ENCODE results near the gene MBD2. TPM values are rescaled to one million over a fixed set of nuclear protein-coding genes. Genes with fewer than 3 reads are reported as not detected.

Gene MBD2
- total RNA-seq, 2 experiments from 2014 or later, result 134 to 143 TPM

GRCh38 chr18:54169431-54170403 is 54.8 kb downstream of the MBD2 start:
- Mint-ChIP-seq H3K27ac (no peak overlapping the region), H3K9me3 (ENCODE audit: low read depth) (no peaks in the 10 kb centered on the region), H3K4me1 (peaks cover 20% of the 10 kb centered on the region), H3K36me3 (ENCODE audit: low read depth) (peaks cover 11% of the 10 kb centered on the region), H3K27me3 (no peaks in the 10 kb centered on the region), H3K4me3 (no peak overlapping the region)
- no peak for DNase-seq
- ATAC-seq, result no peak
- CTCF ChIA-PET, result interaction anchor here (1.6 kb wide), 1 partner anchor 18 kb away, joined by 3 read pairs; no protein-coding TSS in a partner anchor
- intact Hi-C loops (cut with DNase I, micrococcal nuclease), result no loop called here
- POLR2A ChIA-PET, result no interaction called here

GRCh38 chr18:54165450-54165849 is 59.0 kb downstream of the MBD2 start:
- peaks cover 34% of the 10 kb centered on the region for H3K36me3 Mint-ChIP-seq (ENCODE audit: low read depth)

GRCh38 chr18:54163453-54163852 is 61.0 kb downstream of the MBD2 start:
- no peak for DNase-seq
- H3K9me3 Mint-ChIP-seq (ENCODE audit: low read depth), result no peaks in the 10 kb centered on the region
- ChIA-PET CTCF (interaction anchor here (0.6 to 2.3 kb wide), 5 partner anchors 11 to 253 kb away, joined by 3 to 7 read pairs (median 7); partner anchors contain the start of genes C18orf54 and STARD6), POLR2A (interaction anchor here (1.3 kb wide), 1 partner anchor 14 kb away, joined by 3 read pairs; no protein-coding TSS in a partner anchor)
- intact Hi-C loops (cut with DNase I, micrococcal nuclease), result loop anchor here (1.0 to 5.0 kb wide), 3 partner anchors 14 to 124 kb away; no protein-coding TSS in a partner anchor
- no peak overlapping the region for H3K4me3 Mint-ChIP-seq
- no peaks in the 10 kb centered on the region for H3K27me3 Mint-ChIP-seq
- H3K27ac Mint-ChIP-seq, result peak overlapping the region; percentile 76
- peaks cover 50% of the 10 kb centered on the region for H3K36me3 Mint-ChIP-seq (ENCODE audit: low read depth)
- ATAC-seq, result peak; percentile 96
- H3K4me1 Mint-ChIP-seq, result peaks cover 24% of the 10 kb centered on the region

More at GRCh38 chr18:54165450-54165849, 59.0 kb downstream of the MBD2 start:
- no peak for ATAC-seq
- ChIA-PET CTCF (interaction anchor here (1.6 to 2.3 kb wide), 2 partner anchors 9 to 16 kb away, joined by 4 to 7 read pairs; no protein-coding TSS in a partner anchor), POLR2A (no interaction called here)
- no peak for DNase-seq
- Mint-ChIP-seq H3K4me1 (peaks cover 24% of the 10 kb centered on the region), H3K9me3 (ENCODE audit: low read depth) (no peaks in the 10 kb centered on the region), H3K4me3 (no peak overlapping the region), H3K27me3 (no peaks in the 10 kb centered on the region), H3K27ac (no peak overlapping the region)
- intact Hi-C loops (cut with DNase I, micrococcal nuclease), result no loop called here

GRCh38 chr18:54162431-54162830 is 62.0 kb downstream of the MBD2 start:
- ChIA-PET CTCF (interaction anchor here (0.9 to 2.3 kb wide), 3 partner anchors 11 to 108 kb away, joined by 4 to 7 read pairs (median 7); no protein-coding TSS in a partner anchor), POLR2A (no interaction called here)
- DNase-seq, result no peak
- Mint-ChIP-seq H3K9me3 (ENCODE audit: low read depth) (no peaks in the 10 kb centered on the region), H3K36me3 (ENCODE audit: low read depth) (peaks cover 60% of the 10 kb centered on the region), H3K4me1 (peaks cover 24% of the 10 kb centered on the region), H3K4me3 (no peak overlapping the region), H3K27me3 (no peaks in the 10 kb centered on the region), H3K27ac (no peak overlapping the region)
- intact Hi-C loops (cut with DNase I, micrococcal nuclease), result loop anchor here in 1 of 2 experiments (5.0 kb wide), 1 partner anchor 125 kb away; no protein-coding TSS in a partner anchor
- no peak for ATAC-seq

- ATAC-seq (no peak), DNase-seq (no peak)
- intact Hi-C loops (cut with DNase I, micrococcal nuclease), result loop anchor here in 1 of 2 experiments (5.0 kb wide), 1 partner anchor 126 kb away; no protein-coding TSS in a partner anchor
- no peaks in the 10 kb centered on the region for H3K27me3 Mint-ChIP-seq
- CTCF ChIA-PET, result interaction anchor here (0.9 kb wide), 1 partner anchor 16 kb away, joined by 3 read pairs; no protein-coding TSS in a partner anchor
- peaks cover 24% of the 10 kb centered on the region for H3K4me1 Mint-ChIP-seq
- POLR2A ChIA-PET, result no interaction called here
- H3K4me3 Mint-ChIP-seq, result no peak overlapping the region
- no peak overlapping the region for H3K27ac Mint-ChIP-seq
- no peaks in the 10 kb centered on the region for H3K9me3 Mint-ChIP-seq (ENCODE audit: low read depth)
- peaks cover 58% of the 10 kb centered on the region for H3K36me3 Mint-ChIP-seq (ENCODE audit: low read depth)
These were observed 63.2 kb downstream of the MBD2 start for GRCh38 chr18:54161267-54161666.

GRCh38 chr18:54159906-54160305 is 64.6 kb downstream of the MBD2 start:
- ATAC-seq, result no peak
- no peaks in the 10 kb centered on the region for H3K27me3 Mint-ChIP-seq
- CTCF ChIA-PET, result interaction anchor here (0.7 kb wide), 1 partner anchor 37 kb away, joined by 3 read pairs; no protein-coding TSS in a partner anchor
- no peak for DNase-seq
- peaks cover 63% of the 10 kb centered on the region for H3K36me3 Mint-ChIP-seq (ENCODE audit: low read depth)
- peak overlapping the region; percentile 29 for H3K27ac Mint-ChIP-seq
- intact Hi-C loops (cut with DNase I, micrococcal nuclease), result loop anchor here in 1 of 2 experiments (5.0 kb wide), 1 partner anchor 127 kb away; no protein-coding TSS in a partner anchor
- POLR2A ChIA-PET, result no interaction called here
- H3K9me3 Mint-ChIP-seq (ENCODE audit: low read depth), result no peaks in the 10 kb centered on the region
- peaks cover 24% of the 10 kb centered on the region for H3K4me1 Mint-ChIP-seq
- no peak overlapping the region for H3K4me3 Mint-ChIP-seq

GRCh38 chr18:54157646-54158385 is 66.7 kb downstream of the MBD2 start:
- ChIA-PET POLR2A (no interaction called here), CTCF (no interaction called here)
- no peak for ATAC-seq
- Mint-ChIP-seq H3K36me3 (ENCODE audit: low read depth) (peaks cover 69% of the 10 kb centered on the region), H3K4me1 (peaks cover 14% of the 10 kb centered on the region), H3K9me3 (ENCODE audit: low read depth) (no peaks in the 10 kb centered on the region), H3K27ac (peak overlapping the region; percentile 6), H3K4me3 (no peak overlapping the region), H3K27me3 (no peaks in the 10 kb centered on the region)
- intact Hi-C loops (cut with DNase I, micrococcal nuclease), result no loop called here
- no peak for DNase-seq

- Mint-ChIP-seq H3K9me3 (ENCODE audit: low read depth) (no peaks in the 10 kb centered on the region), H3K36me3 (ENCODE audit: low read depth) (peaks cover 71% of the 10 kb centered on the region), H3K4me1 (peaks cover 17% of the 10 kb centered on the region), H3K4me3 (no peak overlapping the region), H3K27me3 (no peaks in the 10 kb centered on the region), H3K27ac (no peak overlapping the region)
- ATAC-seq, result no peak
- DNase-seq, result no peak
- POLR2A ChIA-PET, result no interaction called here
- CTCF ChIA-PET, result no interaction called here
- intact Hi-C loops (cut with DNase I, micrococcal nuclease), result no loop called here
These were observed 69.1 kb downstream of the MBD2 start for GRCh38 chr18:54155412-54155811.

- no peak overlapping the region for H3K4me3 Mint-ChIP-seq
- CTCF ChIA-PET, result no interaction called here
- POLR2A ChIA-PET, result no interaction called here
- ATAC-seq (no peak), DNase-seq (no peak)
- no peaks in the 10 kb centered on the region for H3K9me3 Mint-ChIP-seq (ENCODE audit: low read depth)
- peaks cover 28% of the 10 kb centered on the region for H3K4me1 Mint-ChIP-seq
- peaks cover 61% of the 10 kb centered on the region for H3K36me3 Mint-ChIP-seq (ENCODE audit: low read depth)
- no peak overlapping the region for H3K27ac Mint-ChIP-seq
- no peaks in the 10 kb centered on the region for H3K27me3 Mint-ChIP-seq
- intact Hi-C loops (cut with DNase I, micrococcal nuclease), result no loop called here
These were observed 70.2 kb downstream of the MBD2 start for GRCh38 chr18:54154231-54154630.

- Mint-ChIP-seq H3K4me1 (peaks cover 56% of the 10 kb centered on the region), H3K4me3 (no peak overlapping the region), H3K27me3 (no peaks in the 10 kb centered on the region), H3K27ac (peak overlapping the region; percentile 75), H3K36me3 (ENCODE audit: low read depth) (peaks cover 44% of the 10 kb centered on the region), H3K9me3 (ENCODE audit: low read depth) (no peaks in the 10 kb centered on the region)
- CTCF ChIA-PET, result interaction anchor here (0.7 to 2.1 kb wide), 6 partner anchors 11 to 376 kb away, joined by 3 to 8 read pairs (median 3); no protein-coding TSS in a partner anchor
- ATAC-seq (no peak), DNase-seq (no peak)
- intact Hi-C loops (cut with DNase I, micrococcal nuclease), result no loop called here
- POLR2A ChIA-PET, result interaction anchor here (0.9 kb wide), 1 partner anchor 207 kb away, joined by 3 read pairs; no protein-coding TSS in a partner anchor
These were observed 73.1 kb downstream of the MBD2 start for GRCh38 chr18:54151376-54151775.

- Mint-ChIP-seq H3K36me3 (ENCODE audit: low read depth) (peaks cover 41% of the 10 kb centered on the region), H3K27me3 (no peaks in the 10 kb centered on the region), H3K4me1 (peaks cover 56% of the 10 kb centered on the region), H3K4me3 (no peak overlapping the region), H3K27ac (peak overlapping the region; percentile 84), H3K9me3 (ENCODE audit: low read depth) (no peaks in the 10 kb centered on the region)
- intact Hi-C loops (cut with DNase I, micrococcal nuclease), result no loop called here
- no peak for ATAC-seq
- ChIA-PET CTCF (interaction anchor here (0.7 to 2.1 kb wide), 5 partner anchors 15 to 73 kb away, joined by 3 to 8 read pairs (median 3); no protein-coding TSS in a partner anchor), POLR2A (no interaction called here)
- DNase-seq, result no peak
These were observed 74.2 kb downstream of the MBD2 start for GRCh38 chr18:54150226-54150625.

All from activated CD4-positive, alpha-beta T cell treated with anti-CD3 and anti-CD28 coated beads for 36 hours (primary cell).